ENCODE results near the gene CXCL11.
"Not testable (repeated sequence)": the region's sequence is repeated elsewhere in the genome, so short reads cannot be mapped to it uniquely, and the experiment has no call there.

The CXCL11 gene

DNA sequence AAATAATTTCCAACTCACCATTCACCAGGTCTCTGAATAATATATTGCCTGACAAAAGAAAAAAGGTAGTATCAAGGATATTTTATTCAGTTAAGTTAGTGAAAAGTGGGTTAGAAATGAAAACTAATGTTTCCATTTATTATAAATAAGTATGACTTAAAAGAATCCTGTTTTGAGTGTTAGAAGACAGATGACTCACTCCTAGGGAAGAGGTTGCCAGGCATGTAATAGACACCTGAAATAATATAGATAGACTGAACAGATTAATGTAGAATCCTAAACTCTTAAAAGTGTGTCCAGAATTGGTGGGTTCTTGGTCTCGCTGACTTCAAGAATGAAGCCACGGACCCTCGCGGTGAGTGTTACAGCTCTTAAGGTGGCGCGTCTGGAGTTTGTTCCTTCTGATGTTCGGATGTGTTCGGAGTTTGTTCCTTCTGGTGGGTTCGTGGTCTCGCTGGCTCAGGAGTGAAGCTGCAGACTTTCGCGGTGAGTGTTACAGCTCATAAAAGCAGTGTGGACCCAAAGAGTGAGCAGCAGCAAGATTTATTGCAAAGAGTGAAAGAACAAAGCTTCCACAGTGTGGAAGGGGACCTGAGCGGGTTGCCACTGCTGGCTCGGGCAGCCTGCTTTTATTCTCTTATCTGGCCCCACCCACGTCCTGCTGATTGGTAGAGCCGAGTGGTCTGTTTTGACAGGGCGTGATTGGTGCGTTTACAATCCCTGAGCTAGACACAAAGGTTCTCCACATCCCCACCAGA lies 6.5 kb upstream of the CXCL11 start:
- DNase-seq, result not testable (repeated sequence)

DNA sequence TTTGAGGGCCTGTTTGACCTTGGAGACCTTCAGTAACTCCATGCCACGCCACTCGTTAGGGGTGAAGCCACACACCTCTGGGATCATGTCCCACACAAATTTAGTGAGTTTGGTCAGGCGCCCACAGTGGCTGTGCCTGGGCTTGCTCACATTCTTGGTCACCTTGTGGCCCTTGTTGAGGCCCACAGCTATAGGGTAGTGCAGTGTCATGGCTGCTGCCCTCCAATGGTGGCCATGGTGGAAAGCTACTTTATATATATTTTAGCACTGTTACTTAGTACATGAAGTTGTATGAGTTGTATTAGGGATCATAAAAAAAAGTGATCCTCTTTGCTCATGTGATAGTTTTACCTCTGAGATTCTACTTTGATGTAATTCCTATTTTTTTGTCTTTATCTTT lies 985 bp upstream of the CXCL11 start:
- DNase-seq, result no peak

DNA sequence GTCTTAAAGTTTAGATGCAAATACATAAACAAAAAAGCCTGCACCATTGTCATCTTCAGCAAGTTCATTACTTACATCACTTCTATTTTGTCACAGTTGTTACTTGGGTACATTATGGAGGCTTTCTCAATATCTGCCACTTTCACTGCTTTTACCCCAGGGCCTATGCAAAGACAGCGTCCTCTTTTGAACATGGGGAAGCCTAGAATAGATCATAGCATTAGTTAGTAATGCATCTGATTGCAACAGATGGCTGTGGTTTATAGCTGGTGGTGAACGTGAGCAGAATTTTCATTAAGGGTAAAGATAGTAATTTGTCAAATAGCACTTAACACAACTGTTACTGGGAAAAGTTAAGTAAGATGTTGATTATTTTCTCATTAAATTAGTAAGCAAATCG lies 729 bp downstream of the CXCL11 start:
- DNase-seq, result no peak

DNA sequence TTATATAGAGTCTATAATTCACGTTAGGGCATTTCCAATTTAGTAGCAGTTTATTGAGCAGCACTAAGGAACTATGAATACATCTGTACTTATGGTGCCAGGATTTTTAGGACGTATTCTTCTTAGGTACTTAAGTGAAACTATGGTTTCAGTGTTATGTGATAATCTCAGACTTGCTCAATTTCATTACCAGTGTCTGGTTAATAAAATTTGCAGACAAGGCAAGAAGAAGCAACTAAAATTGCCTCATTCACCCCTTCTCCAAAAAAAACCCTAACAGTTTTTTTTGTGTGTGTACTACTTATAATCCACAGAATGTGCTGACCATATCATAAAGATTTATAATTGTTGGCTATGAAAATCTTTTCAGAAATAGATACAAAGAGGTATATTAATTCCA lies 6.6 kb downstream of the CXCL11 start:
- no peak for DNase-seq

DNA sequence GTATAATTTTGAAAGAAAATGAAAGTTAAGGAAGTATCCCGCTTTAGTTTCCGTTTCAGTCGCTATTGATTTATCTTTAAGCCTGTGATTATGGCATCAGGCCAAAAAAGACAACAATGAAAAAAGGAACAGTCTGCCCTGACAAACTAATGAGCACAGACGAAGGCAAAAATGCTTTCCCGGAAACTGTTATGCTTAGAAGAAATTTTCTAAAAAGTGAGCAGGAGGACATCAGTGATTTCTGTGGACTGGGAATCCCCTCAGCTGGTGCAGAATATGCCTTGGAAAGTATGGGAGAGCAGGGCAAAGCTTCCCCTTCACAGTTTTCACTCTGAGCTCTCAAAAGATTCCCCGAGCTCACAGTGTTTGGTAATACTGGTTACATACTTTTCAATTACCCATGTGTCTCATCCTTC lies 7.5 kb downstream of the CXCL11 start:
- no peak for DNase-seq

DNA sequence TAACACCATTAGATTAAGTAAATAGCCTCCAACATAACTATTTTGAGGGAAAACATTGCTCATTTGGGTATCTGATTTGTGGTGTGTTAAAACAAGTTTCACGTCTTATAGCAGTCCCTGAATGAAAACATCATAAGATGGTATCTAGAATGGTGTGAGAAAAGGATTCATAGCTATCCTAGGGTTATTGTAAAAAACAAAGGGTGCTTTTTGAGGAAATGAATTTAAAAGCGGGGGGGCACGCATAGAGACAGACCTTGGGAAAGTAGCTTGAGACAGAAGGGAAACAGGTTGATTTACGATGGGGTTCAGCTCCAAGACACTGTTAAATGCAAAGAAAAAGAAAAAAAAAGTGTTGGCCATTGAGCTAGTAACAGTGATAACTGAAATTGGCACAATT lies 11.8 kb downstream of the CXCL11 start:
- DNase-seq, result no peak

DNA sequence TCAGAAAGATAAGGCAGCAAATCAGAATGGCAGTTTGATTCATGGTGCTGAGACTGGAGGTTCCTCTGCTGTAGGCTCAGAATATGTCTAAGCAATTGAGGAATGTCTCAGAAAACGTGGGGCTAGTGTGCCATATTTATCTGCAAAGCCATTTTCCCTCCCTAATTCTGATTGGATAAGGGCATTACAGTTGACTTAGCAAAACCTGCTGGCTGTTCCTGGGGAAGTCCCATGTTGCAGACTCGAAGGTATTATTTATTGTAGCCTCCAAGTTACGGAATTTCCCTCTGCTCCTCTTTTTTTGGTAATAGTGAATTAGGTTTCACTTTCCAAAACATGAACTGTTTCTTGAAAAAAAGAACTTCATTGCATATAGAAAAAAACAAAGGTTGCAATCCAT lies 12.5 kb downstream of the CXCL11 start, which contains the start of gene CXCL10:
TSS of gene CXCL10 (minus strand) at position 109 of the 400 bp plus-strand sequence. CDS start at position 43, 66 bp downstream.
- no peak for DNase-seq

DNA sequence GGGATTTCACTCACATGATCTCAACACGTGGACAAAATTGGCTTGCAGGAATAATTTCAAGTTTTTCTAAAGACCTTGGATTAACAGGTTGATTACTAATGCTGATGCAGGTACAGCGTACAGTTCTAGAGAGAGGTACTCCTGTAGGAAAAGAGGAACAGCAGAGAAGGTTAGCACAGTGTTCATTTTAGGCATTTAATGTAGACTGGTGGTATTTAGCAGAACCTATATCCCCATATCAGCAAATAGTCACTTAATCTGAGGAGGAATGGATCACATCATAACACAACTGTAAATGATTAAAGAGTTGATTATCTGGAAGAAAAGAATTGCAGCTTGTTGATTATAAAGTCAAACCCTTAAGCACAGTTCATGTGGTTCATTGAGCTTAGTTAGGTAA lies 13.2 kb downstream of the CXCL11 start:
- DNase-seq, result no peak

DNA sequence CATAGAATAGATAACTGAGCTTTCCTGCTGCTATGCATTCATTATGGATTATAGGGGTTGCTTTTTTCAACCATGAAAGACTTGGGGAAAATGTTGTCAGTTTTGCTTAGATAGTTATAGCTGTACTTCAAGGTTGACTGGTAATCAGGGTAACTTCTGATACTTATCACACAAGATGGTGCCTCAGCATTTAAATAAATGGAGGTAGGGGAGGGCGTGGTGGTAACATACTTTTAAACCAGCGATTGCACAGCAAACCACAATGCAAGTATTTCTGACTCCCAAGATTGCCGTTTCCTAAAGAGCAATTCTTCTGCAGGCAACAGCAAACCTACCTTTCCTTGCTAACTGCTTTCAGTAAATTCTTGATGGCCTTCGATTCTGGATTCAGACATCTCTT lies 13.8 kb downstream of the CXCL11 start:
- no peak for DNase-seq

DNA sequence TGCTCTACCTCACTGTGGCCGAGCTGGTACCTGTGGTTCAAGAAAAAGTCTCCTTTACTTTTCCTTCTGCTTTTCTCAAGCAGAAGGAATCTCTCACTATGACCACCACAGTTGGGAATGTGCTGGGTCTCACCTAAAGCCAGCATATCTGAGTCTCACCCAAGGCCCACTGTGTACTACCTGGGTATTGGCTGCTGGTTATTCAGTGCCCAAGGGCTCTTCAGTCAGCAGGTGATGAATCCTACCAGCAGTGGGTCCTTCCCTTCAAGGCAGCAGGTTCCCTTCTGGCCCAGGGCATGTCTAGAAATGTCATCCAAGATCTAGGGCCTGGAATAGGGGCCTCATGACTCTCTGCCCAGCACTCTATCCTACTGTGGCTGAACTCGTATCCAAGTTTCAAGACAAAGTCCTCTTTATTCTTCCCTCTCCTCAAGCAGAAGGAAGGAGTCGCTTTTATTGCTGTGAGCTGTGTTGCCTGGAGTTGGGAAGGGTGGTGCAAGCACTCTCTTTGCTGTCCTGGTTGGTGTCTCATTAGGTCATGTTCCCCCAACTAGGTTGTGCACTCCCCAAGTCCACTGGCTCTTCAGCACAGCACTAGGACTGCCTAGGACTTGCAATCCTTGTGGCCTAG lies 18.7 kb downstream of the CXCL11 start:
- DNase-seq, result no peak

DNA sequence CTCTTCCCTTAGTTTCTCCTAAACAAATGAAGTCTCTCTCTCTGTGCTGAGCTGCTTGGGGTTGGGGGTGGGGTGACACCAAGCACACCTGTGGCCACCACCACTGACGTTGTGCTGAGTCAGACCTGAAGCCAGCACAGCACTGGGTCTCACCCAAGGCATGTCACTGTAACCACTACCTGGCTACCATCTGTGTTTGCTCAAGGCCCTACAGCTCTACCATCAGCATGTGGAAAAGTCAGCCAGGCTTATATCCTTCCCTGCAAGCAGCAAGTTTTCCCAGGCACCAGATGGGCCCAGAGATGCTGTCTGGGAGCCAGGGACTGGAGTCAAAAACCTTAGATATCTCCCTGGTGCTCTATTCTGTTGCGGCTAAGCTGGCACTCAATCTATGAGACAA lies 19.5 kb downstream of the CXCL11 start:
- DNase-seq, result peak; percentile 43

DNA sequence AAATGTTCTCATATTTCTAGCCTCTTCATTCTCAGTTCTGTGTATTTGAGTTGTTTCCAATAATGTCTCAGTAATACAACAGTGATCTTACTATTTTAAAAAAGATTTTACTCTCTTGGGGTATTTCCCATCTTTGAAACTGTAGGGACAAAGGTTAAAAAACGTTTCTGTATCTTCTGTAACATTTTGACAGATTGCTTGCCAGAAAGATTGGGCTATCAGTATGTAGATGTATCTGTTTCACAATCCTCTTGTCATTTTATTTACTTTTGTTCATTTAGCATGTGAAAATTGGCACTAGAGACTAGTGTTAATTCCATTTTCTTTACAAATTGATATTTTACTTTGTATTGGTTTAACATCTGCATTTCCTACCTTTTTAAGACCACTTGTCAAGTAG lies 22.3 kb downstream of the CXCL11 start:
- no peak for DNase-seq

DNA sequence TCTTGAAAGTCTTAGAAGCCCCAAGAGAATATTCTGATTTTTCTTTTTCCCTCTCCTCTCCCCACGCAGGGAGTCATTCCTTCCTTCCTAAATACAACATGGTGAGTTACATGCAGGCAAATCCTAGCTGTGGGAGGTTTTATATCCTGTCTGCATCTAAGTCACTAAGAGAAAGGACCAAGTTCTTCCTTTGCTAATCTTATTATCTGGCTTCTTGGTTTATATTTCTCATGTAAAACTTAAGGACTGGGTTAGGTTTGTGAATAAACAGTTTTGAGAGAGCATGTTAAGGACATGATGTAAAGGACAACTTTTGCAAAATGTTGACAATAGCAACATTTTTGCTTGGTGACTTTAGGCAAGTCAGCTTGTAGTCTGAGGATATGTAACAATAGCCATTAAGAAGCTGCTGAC lies 23.5 kb downstream of the CXCL11 start:
- DNase-seq, result no peak

DNA sequence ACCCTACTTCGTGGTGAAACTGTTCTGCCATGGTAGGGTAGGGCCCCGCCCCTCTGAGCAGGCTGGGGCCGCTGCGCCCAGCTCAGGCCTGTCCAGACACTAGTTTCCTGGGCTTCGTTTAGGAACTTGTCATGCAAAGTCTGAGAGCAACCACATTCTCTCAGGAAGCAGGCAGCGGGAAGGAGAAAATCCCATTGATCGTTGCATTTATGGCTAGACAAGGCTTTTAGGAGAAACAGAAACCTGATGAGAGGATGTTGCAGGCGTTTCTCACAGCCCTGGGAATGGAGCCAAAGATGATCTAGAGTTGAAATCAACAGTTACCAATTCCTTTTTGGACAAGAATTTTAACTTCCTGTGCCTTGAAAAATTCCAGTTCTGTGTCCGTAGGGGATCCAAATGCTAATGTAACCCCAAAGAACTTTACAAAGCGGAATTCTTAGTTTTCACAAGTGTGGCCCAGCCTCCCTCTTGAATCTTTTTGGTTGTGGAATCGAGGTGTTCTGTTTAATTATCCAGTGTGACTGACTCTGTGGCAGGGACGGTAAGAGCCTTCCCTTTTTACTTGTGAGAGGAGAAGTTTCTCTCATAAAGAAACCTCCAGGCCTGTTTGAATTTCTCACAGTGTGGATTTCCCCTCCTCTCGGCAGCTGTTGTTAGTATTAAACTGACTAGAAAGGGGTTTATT lies 24.0 kb downstream of the CXCL11 start:
- DNase-seq, result no peak

DNA sequence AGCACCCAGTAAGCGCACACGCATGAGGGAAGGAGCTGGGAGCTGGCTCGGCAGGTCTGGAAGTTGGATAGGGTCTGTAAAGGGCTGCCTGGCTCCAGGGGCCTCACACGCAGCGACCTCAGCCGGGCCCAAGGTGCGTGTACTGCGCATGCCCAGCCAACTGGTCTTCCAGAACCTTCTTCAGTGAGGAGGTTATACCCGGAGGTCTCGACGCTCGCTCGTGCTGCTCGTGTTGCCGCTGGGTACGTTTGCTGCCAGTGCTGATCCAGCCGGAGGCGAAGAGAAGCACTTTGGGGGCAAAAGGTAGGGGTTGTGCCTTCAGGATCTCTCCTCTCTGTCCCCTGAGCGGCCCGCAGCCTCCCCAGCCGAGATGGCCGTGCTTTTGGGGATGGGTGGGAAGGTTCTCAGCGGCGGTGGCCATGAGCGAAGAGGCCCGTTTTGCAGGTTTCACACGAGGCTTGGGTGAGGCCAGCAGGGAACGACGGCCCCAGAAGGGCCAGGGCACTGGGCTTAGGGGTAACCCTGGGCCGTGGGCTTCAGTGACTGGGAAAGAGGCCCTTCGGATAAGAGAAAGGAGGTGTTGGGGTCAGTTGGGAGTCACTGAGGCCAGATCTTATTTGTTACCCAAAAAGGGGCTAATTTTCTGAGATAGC lies 24.7 kb downstream of the CXCL11 start:
- no peak for DNase-seq

DNA sequence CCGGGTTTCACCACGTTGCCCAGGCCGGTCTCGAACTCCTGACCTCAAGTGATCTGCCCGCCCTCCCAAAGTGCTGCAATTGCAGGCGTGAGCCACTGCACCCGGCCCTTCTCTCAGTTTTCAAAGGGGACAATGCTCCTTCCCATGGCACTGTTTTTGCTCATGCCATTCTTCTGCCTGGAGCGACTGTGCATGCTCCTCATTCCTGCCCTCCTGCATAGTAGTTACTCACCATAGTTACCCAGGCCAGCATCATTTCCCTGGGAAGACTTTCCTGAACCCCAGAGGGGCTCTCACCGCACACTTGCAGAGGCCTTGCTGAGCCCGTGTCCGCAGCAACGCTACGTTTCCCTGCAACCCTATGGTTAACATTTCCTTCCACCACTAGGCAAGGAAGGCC lies 25.3 kb downstream of the CXCL11 start:
- DNase-seq, result no peak

DNA sequence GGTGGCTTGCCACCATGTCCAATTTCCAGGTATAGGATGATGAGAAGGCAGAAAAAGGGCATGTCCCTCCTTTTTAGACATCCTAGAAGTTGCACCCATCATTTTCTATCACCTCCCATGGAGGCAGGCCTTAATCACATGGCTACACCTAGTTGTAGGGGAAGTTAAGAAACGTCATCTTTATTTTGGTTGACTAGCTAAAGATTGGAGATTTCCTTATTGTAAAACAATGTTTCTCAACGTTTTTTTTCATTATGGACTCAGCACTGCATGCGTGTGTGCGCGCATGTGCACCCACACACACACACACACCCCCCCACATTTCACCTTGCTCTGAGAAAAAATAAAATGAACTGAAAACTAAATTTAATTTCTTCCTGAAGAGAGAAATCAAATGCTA lies 26.6 kb downstream of the CXCL11 start:
- DNase-seq, result no peak

DNA sequence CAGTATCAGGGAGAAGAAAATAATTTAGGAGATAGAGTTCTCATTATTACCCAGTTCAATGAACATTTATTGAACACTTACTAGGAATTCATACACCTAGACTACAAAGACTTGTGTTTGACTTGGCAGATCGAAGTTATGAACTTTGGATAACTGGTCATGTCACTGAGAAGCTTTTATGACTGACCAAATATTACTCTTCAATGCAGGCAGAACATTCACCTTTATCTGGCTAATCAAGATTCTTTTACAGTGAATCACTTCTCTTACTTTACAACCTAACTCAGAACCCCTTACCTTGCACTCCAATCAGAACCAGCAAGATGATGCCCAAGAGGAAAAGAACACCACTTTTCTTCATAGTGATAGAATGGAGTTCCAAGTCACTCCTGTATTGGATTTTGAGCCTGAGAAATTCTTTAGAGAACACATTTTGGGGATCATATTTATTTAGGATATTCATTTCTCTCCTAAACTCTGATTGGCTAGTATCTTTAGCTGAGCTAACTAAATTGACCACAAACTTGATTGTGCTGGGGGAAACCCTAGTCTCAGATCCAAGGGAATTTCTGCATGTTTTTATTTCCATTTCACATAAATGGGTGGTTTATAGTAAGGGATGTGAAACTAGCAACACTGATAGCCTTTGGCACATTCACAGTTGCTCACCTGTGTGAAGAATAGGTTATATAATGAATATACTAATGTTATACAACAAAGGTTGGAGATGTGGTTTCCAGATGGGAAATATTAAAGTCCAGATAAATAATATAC lies 28.6 kb downstream of the CXCL11 start, which contains the start of gene CXCL9:
TSS of gene CXCL9 (minus strand) at position 421 of the 774 bp plus-strand sequence. CDS start at position 361, 60 bp downstream.
- DNase-seq, result no peak

DNA sequence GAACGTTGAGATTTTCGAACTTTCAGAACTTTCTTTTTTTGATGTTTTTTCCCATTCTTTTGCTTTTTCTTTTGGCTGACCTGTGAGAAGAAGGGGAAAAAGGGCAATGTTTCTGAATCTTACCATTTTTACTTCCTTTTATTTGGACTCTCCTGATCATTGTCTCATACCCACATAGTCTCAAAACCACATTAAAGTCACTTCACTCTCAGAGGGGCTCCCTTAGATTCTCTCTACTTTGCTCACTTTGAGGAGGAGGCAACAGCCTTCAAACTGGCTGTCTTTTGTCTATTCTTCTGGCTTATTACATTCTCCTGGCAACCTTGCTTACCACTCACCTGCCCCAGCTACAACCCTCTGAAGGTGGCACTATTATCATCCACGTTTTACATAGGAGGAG lies 32.2 kb downstream of the CXCL11 start:
- DNase-seq, result no peak

DNA sequence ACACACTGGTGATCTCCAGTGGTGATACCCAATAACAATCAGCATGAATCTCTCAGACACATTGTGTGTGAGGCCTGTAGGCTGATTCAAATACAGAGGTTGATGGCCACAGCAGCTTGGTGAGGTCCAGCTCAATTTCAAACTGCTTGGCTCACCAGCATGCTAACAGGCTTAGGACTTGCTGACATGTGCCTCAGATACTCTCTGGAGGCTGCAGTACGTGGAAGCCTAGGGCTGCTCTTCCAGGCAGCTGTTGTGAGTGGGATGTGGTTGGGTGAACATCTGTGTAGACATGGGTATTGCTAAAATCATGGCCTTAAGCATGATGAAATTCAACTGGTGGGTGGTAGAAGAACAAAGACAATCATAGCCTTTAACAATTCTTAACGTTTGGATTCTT lies 32.8 kb downstream of the CXCL11 start:
- DNase-seq, result no peak

DNA sequence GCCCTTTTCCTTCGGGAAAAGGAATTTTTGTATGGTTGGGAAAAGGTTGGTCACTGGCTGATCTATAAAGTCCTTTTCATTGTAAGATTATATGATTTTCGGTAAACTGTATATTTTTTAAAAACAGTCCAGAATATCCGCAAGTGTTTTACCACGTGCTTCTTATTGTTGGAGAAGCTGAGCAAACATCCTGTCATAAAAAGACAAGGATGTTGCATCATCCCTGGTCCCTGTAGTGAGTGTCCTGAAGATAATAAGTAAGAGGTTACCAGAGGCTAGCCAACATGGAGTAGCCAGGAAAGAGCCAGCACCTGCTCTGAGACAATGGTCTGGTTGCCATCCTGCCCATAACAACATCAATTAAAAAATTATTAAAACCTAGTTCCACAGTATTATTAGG lies 33.7 kb downstream of the CXCL11 start:
- no peak for DNase-seq

DNA sequence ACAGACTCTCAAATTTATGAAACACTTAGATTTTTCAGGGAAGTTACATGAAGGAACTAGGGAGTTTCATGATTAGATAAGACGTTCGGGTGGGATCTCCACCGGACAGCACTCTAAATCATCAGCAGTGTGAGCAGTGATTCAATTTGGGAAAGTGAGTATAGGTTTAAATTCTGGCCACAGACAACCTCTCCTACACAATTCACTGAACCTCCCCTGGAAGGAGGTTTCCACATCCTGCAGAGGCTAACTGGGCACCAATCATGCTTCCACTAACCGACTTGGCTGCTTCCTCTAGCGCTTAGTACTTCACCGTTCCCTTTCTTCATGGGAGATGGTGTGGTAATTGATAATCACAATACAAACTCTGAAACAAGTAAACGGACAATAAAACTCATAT lies 34.2 kb downstream of the CXCL11 start:
- no peak for DNase-seq

DNA sequence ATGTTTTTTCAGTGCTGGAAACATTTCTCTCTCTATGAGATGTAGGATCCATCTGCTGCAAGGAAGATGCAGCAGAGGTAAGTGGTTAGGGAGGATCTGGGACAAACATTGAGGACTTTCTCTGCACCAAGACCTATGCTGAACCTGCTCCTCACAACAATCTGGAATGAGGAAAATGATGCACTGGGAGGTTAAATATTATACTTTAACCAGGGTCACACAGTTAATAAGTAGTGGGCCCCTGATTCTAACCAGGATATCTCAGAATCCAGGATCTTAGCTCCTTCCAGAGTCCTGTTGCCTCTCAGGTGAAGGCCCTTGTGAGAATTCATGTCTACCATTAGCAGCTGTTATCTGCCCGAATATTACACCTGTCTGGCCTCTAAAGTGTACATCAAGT lies 35.6 kb downstream of the CXCL11 start:
- no peak for DNase-seq

All from SHP77 treated with DMSO at 0.1 percent for 48 hours (cell line).